ENCODE measurements around the gene PAQR7.

Gene PAQR7

DNA sequence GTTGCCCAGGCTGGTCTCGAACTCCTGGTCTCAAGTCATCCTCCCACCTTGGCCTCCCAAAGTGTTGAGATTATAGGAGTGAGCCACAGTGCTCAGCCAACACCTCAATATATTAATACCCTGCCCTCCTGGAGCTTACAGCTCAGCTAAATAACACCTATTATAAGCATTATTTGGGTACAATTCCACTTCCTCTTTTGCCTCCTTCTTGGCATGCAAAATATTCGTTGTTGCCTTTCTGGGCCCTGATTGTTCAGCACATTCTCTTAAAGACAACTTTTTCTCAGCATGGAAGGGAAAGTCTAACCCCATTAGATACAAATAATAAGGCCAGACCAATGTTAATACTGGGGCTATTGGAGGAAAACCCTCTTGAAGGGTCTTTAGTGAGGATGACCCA lies 2.8 kb downstream of the PAQR7 start:
- no peak for DNase-seq

DNA sequence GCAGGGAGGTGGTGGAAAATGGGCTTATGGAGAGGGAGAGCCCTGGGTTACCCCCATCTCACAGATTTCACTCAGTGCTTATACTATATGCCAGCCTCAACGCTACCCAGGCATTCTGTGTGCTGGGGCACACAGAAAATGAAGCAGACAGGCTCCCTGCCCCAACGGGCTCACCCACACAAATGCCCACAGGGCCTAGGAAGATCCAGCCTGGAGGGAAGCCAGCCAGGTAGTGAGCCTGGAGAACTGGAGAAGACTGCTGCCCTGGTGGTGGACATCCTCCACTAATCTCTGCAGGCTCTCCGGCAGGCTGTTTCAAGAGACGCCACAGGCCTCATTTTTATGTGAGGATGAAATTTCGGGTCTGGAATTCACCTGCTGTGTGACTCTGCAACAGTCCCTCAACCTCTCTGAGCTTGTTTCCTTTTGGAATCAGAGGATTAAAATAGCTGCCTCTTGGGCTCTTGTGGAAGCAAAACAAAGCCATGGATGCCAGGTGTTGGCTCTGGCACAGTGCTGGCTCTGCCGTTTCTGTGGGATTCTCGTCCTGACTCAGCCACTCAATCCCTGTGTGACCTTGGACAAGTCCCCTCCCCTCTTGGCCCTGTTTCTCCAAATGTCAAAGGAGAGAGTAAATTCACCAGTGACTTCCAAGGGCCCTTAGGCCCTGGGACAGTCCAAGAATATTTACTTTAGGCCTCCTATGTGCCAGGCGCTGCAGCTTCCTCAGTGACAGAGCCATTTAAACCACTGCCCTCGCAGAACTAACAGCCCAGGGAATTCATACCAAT lies 3.6 kb downstream of the PAQR7 start:
- no peak for DNase-seq

DNA sequence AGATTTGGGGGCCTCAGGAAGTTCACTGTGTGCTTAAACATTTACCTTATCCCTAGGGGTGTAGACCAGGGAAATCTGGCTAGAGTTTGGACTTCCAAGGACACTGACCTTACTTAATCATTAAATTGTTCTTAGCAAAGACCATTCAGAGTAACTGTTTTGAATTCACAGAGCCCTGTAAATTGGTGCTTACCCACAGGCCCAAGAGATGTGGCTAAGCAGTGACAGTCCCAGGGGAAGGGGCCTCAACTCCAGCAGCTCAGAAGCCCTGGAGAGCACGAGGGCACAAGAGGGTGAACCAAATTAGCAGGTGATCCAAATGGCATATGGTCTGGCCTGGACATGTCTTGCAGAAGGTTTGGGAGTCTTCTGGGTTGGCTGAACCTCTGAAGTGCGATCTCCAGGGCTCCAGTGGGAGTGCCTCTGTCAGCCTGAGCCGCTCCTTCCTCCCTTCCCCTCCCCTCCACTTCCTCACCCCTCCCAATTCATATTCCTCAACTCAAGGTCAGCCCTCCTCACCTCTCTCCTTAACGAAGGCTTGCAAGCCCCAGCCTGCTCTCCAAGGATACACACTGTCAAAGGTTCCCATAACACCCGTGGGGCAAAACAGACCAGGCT lies 4.3 kb downstream of the PAQR7 start:
- no peak for DNase-seq

DNA sequence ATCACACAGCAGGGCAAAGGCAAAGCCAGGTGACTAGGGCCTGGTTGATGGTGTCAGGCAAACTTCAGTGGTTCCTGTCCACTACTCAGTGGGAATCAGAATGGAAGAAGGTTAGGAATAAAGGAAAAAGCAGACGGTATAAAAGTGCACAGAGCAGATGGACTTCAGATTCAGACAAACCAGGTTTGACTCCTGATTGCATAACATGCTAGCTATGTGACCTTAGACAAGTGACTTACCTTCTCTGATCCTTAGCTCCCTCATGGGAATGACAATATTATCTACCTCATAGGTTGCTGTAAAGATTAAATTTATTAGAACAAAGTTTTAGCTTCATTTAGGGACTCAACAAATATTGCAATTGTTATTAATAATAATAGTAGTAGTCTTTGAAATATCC lies 4.9 kb downstream of the PAQR7 start:
- DNase-seq: no peak

- no peak for DNase-seq
Measured at GRCh38 chr1:25869909-25870606, 5.5 kb downstream of the PAQR7 start.

GRCh38 chr1:25867210-25867991 lies 8.1 kb downstream of the PAQR7 start:
- DNase-seq: no peak

DNA sequence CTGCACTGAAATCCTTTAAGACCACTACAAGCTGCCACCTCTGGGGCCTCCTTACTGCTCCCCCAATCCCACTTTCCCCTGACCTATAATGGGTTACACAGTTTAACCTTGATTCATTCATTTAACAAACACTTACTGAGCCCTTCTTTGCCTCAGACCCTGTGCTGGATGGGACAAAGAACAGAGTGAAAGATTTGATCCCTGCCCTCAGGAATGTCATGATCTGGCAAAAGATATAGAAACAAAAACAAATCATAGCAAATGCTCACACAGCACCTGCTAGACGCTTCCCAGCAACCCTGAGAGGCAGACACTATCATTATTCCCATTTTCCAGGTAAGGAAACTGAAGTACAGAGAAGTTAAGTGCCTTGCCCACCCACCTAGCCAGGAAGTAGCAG lies 9.2 kb downstream of the PAQR7 start:
- no peak for DNase-seq

DNA sequence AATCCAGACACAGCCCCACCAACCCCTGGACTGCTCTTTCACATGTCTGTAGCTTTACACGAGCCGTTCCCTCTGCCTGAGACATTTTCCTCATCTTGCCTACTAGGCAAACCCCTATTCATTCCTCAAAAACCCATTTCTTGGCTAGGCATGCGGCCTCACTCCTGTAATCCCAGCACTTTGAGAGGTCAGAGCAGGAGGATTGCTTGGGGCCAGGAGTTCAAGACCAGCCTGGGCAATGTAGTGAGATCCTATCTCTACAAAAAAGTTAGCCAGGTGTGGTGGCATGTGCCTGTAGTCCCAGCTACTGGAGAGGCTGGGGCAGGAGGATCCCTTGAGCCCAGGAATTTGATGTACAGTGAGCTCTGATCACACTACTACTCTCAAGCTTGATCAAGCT lies 11.1 kb downstream of the PAQR7 start:
- no peak for DNase-seq

DNA sequence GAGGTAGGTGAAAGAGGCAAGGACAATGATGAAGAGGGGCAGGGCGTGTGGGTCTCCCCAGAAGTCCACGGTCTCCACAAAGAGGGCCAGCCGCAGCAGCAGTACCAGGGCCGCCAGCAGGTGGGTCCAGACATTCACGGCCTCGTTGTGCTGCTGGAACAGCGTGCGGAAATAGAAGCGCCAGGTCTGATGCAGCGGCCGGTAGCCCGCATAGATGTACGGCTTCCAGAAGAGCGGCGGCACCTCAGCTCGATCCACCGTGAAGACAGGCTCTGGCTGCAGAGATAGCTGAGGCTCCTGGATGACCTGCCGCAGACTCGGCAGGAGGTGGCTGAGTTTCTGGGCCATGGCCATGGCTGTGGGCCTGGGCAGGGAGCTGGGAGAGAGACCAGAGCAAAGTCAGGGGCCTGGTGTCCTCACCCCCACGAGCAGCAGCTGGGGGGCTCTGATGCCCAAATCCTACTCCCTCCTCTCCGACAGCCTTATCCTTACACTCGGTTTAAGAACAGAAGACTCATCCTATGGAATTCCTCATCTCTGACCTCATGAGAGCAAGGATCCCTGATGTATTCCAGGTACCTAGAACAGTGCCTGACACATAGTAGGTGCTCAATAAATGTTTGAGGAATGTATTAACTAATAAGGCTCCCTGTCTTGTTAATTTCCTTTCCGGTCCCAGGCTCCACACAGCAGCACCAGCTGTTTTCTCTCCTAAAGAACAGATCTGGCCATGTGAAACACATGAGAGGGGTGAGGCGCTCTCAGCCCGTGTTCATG lies 11.8 kb downstream of the PAQR7 start:
- DNase-seq: no peak

GRCh38 chr1:25862785-25863485 lies 12.6 kb downstream of the PAQR7 start:
- DNase-seq: no peak

DNA sequence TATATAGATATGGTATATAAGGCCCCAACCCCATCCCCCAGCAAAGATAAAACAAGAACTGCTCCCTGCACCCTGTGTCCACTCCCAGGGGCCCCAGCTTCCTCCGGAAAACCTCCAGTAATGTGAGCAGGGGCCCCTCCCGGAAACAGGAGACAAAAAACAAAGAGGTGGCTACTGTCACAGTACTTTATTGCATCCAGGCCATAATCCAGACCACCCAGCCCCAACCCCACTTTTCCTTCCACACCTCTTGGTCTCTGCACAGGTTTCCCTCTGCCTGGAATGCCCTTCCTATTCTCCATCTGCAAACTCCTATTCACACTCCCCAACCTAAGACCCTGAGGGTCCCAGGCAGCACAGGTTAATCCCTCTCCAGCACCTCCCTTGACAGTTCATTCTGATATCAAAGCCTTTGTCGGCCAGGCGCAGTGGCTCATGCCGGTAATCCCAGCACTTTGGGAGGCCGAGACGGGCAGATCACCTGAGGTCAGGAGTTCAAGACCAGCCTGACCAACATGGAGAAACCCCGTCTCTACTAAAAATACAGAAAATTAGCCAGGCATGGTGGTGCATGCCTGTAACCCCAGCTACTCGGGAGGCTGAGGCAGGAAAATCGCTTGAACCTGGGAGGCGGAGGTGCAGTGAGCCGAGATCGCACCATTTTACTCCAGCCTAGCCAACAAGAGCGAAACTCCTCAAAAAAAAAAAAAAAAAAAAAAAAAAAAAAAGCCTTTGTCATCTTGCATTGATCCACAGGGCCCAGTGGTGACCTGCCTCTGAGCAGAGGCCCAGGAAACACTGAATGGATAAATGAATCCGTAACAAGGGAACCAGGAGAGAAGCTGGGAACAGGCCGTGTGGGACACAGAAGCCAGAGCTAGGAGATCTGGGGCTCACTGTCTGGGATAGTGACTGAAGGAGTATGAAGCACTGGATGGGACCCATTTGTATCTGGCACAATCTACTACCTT lies 13.9 kb downstream of the PAQR7 start:
- DNase-seq: no peak

DNA sequence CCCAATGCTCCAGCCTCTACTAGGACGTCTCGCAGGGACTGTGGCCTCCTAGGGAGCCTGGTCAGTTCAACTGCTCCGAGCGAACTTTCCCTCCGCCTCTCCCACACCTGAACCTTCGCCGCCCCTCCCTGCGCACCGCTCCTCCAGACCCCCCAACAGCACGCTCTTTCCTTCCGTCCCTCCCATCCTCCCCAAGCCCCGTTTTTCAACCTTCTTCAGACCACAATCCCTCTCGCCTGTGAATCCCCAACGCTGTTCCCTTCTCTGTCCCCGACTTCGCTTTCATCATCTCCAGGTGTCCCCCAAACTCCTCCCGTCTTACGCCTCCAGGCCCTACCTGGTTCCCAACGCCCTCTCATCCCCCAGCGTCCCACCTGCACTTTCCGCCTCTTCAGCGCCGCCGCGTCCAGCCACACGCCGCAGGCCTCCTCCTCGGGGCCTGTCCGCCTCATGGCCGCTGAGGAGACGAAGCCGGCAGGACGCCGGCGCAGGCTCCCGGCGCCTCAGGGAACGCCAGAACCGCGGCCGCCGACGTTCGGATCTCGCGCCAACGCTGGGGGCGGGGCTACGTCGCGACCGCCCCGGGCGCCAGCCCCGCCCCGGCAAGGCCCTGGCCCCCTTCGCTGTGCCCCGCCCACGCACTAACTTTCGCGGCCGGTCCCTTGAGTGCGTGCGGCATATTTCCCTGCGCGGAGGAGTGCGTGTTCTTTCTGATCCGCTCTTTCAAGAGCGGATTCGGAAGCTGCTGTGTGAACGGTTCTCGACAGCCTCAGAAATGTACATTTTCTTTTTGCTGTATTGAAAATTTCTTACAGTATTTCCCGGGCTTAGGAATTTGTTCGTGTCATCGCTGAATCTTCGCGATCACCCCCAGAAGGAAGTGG lies 16.4 kb downstream of the PAQR7 start, which contains the start of gene AUNIP:
Gene AUNIP, minus strand, starts transcription at position 552 of the 884 bp plus-strand sequence. Its CDS starts 100 bp downstream, at position 452.
- DNase-seq: peak; percentile 25

GRCh38 chr1:25858494-25858893 lies 17.0 kb downstream of the PAQR7 start:
- no peak for DNase-seq

DNA sequence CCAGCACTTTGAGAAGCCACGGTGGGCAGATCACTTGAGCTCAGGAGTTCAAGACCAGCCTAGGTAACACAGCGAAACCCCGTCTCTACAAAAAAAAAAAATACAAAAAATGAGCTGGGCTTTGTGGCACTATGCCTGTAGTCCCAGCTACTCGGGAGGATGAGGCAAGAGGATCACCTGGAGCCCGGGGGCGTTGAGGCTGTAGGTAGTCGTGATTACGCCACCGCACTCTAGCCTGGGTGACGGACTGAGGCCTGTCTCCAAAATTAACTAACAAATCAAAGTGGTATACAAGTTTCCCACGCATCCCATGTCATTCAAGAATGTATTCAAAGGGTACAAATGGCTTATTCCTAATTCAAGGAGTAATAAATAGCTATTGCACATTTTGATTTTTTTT lies 18.7 kb downstream of the PAQR7 start:
- DNase-seq: no peak

- no peak for DNase-seq
Measured at GRCh38 chr1:25854554-25854953, 21.0 kb downstream of the PAQR7 start.

GRCh38 chr1:25848531-25848930 lies 27.0 kb downstream of the PAQR7 start:
- no peak for DNase-seq

DNA sequence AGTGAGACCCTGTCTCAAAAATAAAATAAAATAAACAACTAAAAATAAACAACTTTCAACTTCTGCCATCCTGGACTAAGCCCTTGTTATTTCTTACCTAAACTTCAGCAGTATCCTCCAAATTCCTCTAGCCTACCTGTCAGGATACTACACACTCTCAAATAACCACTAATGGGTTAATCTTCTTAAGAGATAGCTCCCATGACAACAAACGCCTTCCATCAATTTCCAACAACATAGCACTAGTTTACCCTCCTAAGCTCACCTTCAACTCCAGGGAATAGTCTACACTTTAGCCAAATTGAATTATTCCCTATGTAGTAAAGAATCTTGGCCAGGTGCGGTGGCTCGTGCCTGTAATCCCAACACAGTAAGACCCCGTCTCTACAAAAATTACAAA lies 27.6 kb downstream of the PAQR7 start:
- no peak for DNase-seq

- DNase-seq: no peak
Measured at GRCh38 chr1:25845664-25846063, 29.8 kb downstream of the PAQR7 start.

All from DMS 273 treated with DMSO at 0.1 percent for 48 hours (cell line).